Measurements from ENCODE around the gene TNFRSF1A.

The TNFRSF1A gene

DNA sequence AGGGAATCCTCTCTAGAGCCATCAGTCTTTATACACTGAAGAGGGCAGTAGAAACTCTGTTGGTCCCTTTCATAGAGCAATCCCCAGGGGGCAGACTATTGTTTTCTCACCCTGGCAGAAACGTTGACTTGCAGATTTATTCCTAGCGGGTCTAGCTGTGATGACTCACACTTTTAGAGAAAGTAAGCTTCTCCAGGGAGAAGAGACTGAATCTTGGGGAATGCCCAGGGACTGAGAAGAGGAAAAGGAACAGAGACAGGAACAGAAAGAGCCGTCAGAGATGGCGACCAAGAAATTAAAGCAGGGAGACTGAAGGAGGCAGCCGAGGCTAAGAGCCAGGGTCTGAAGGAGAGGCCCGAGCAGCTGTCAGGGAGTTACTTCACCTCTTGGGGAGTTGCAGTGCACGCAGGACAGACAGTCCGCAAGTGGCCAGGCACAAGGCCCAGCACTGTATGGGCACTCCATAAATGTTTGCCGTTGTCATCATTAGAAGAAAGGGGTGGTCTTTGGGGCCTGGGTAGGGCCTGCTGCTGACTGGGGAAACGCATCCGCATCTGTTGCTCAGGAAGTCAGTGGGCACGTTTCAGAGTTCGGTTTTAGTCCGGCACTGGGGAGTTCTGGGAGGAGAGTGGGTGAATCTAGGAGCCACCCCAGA, 18.4 kb downstream of the TNFRSF1A start:
- DNase-seq (ENCODE audit: low spot score) = peak; percentile 95

- DNase-seq (ENCODE audit: low spot score) = no peak
These were observed 18.9 kb downstream of the TNFRSF1A start for GRCh38 chr12:6322969-6323339.

DNA sequence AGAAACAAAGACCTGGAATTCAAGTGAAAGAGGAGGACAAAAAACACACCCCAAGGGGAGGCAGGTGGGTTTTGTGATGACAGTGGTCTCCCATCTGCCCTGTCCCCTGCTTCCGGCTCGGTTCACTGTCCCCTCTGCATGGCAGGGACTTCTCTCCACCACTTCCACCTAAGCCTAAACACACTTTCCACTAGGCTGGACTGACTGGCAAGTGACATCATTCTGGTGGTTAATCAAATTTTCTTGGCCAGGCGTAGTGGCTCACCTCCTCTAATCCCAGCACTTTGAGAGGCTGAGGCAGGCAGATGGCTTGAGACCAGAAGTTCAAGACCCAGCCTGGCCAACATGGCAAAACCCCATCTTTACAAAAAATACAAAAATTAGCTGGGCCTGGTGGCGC, 19.5 kb downstream of the TNFRSF1A start:
- DNase-seq (ENCODE audit: low spot score) = no peak

DNA sequence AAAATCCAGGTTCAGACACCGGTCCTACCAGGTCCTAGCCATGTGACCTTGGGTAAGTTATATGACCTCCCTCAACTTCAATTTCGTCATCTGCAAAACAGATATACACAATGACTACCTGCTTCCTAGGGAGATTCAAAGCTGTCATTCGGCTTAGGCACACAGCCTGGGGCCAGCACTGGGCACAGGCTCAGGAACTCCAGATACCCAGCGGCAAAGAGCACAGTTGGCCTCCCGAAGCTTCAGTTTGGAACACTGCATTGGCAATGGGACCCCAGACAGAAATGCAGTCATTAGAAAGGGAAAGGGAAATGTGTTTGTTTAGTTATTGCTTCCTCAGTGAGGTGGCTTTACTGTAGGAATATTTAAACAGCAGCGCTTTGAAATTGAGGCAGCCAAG, 20.0 kb downstream of the TNFRSF1A start:
- DNase-seq (ENCODE audit: low spot score) = no peak

DNA sequence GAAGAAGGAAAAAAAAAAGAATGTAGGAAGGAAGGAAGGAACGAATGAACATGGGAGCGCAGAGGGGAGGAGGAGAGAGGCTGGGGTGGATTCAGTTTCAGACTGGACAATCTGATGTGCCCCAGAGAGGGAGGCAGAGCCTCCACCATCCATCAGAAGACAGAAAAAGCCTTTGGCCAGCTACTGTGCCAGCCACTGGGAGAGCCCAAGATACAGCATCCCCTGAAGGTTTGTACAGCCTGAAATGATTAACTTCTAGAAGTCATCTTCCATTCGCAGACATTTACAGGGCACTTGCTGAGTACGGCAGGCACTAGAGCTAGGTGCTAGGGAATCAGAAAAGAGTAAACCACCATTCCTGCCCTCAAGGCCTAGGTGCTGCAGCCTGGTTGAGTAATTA, 22.4 kb downstream of the TNFRSF1A start:
- DNase-seq (ENCODE audit: low spot score) = no peak

- no peak for DNase-seq (ENCODE audit: low spot score)
These were observed 23.4 kb downstream of the TNFRSF1A start for GRCh38 chr12:6318440-6318879.

- DNase-seq (ENCODE audit: low spot score) = no peak
These were observed 24.0 kb downstream of the TNFRSF1A start for GRCh38 chr12:6317693-6318439.

DNA sequence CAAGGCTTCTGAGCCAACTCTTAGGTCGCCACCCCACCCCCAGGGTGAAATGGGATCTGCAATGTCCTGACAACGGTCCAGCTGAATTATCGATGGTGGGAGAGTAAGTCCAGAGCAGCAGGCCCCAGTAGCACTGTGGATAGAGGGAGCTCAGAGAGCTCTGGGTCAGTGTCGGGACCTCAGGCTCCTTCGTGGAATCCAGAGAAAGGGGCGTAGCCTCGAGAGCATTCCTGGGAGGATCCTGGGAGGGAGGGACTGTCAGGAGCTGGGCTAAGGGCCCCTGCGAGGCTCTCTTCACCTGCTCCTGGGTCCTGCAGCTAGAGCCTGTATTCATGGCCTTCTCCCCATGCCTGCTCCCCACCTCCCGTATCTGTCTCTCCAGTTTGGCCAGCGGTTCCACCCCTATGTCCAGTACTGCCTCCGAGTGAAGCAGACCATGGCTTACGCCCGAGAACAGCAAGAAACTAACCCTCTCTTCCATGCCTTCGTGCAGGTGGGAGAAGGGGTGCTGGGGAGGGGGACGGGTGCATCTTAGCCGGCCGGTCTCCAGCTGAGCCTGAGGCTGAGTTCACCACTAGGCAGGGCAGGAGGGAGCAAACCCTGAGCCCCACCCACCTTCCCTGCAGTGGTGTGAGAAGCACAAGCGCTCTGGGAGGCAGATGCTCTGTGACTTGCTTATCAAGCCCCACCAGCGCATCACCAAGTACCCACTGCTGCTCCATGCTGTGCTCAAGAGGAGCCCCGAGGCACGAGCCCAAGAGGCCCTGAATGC, 24.8 kb downstream of the TNFRSF1A start:
- DNase-seq (ENCODE audit: low spot score) = no peak

GRCh38 chr12:6315704-6316597, 25.9 kb downstream of the TNFRSF1A start:
- DNase-seq (ENCODE audit: low spot score) = no peak

GRCh38 chr12:6315184-6315583, 26.7 kb downstream of the TNFRSF1A start:
- DNase-seq (ENCODE audit: low spot score) = no peak

GRCh38 chr12:6314776-6315175, 27.1 kb downstream of the TNFRSF1A start:
- DNase-seq (ENCODE audit: low spot score) = no peak

DNA sequence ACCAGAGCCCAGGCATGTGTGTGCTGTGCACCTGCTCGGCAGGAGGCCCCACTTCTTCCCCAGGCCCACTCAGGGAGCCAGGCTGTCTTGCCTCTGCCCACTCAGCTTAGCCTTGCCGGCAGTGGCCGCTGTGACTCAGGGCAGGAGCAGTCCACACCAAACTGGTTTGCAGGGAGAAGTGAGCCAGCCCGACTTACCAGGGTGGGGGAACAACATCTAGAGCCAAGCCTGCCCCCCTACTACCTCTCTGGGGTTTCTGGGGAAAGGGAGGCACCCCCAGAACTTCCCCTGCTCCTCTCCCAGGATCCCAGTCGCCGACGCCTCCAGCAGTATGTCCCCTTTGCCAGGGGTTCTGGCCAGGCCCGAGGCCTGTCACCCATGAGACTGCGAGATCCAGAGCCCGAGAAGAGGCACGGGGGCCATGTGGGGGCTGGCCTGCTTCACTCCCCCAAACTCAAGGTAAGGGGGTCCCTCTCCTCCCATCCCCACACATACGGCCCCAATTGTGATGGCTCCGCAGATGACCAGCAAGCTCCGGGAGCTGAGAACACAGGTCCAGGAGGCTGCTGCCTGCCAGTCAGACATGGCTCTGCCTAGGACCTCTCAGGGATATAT, 28.4 kb downstream of the TNFRSF1A start:
- DNase-seq (ENCODE audit: low spot score) = no peak

GRCh38 chr12:6312529-6313325, 29.1 kb downstream of the TNFRSF1A start:
- no peak for DNase-seq (ENCODE audit: low spot score)

DNA sequence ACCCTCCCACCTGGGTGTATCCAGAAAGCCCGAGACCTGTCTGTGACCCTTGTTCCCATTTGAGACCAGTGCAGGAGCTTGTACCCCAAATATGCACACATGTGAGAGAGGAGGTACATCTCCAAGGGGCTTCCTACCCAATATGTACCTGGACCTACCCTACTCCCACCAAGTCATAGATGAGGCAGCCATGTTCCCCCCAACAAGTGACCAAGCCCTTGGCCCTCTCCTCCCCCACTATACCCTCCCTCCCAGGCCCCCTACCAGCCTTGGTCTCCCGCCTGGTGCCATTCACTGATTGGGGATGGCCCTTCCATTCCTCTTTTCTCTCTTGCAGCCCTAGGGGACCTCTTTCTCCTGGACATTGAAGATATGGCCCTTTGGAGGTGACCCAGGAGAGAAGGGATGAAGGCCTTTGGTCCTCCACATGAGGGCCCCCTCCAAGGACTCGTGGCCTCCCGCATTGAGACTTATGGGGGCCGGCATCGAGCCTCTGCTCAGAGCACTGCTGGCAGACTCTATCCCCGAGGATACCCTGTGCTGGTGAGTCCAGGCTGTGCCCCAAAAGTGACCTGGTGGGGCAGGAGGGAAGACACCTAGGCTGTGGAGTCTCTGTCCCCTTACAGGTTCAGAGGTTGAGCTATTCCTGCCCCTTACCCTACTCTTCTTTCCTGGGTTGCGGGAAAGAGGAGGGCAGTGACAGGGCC, 29.9 kb downstream of the TNFRSF1A start:
- no peak for DNase-seq (ENCODE audit: low spot score)

- no peak for DNase-seq (ENCODE audit: low spot score)
These were observed 30.9 kb downstream of the TNFRSF1A start for GRCh38 chr12:6310771-6311610.

- DNase-seq (ENCODE audit: low spot score) = no peak
These were observed 34.3 kb downstream of the TNFRSF1A start for GRCh38 chr12:6307529-6307928.

DNA sequence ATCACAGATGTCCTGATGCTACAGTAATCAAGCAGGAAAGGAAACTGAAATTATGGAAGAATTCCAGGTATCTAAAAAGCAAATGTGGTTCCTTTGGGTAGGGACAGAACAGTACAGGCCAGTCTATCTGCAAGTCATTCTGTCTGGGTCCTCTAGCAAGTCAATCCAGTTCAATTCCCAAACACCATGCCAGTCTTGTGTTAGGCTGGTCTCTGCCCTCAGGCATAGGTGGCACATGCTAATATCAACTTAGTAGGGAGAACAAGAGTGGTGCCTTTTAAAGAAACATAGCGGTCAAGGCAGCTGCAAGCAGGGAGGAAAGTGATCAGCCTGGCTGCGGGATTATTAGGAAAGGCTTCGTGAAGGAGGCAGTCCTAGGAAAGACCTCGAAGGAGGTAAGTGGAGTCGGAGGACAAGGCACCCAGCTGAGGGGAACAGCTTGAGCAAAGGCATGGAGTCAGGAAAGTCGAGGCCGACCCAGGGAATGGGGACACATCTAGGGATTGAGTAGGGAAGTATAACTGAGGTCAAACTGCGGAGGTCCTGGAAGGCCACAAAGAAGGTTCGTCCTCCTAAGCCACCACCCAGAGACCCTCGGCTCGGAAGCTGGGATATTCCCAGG, 35.2 kb downstream of the TNFRSF1A start:
- DNase-seq (ENCODE audit: low spot score) = no peak

DNA sequence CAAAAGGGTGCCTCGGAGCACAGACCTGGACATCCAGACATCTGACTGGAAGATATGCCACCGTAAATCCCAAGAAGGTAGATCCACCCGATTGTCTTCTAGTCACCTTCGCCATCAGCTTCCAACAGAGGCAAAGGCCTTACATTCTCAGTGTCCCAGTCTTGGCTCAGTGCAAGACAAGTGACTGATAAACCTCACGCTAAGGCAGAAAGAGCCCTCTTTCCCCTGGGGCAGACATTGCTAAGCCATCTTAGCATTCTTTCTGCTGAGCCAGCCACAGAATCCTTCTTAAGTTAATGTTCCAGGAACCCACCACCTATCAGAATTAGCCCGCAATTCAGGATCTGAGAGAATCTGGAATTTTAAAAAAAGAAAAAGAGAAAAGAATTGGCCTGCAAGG, 35.7 kb downstream of the TNFRSF1A start:
- no peak for DNase-seq (ENCODE audit: low spot score)

- no peak for DNase-seq (ENCODE audit: low spot score)
These were observed 38.8 kb downstream of the TNFRSF1A start for GRCh38 chr12:6303071-6303470.
